GM19395 (cell line): ENCODE measurements around the gene NCKAP5.

ENCODE experiments used
- ATAC-seq: cut with Tn5 transposase; IDR thresholded peaks from one replicate; pipeline ENCODE4 v1.9.1; 2021; ENCODE audit warnings: mild to moderate bottlenecking, moderate library complexity; ENCODE audit not compliant: unreplicated experiment

NCKAP5 gene

GRCh38 chr2:133072837-133073694, 495.2 kb downstream of the NCKAP5 start:
- ATAC-seq, result no peak

DNA sequence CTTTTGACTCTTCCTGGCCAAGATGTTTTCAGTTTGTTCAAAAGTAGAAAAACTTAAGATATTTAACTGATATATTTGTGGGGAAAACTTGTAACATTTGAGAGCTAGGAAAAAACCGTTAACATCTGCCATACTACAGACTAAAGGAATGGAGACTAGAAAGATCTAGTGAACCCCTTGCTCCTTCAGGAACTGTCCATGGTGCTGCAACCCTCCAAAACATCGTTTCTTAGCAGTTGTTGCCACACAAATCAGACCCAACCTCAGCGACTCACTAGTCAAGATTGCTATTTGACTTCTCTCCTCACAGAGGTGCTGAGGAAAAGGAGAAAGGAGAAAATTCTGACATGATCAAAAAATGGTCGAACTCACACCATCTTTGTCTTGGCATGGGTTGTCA, 504.5 kb downstream of the NCKAP5 start:
- no peak for ATAC-seq

GRCh38 chr2:133062931-133063665, 505.2 kb downstream of the NCKAP5 start:
- ATAC-seq, result no peak

DNA sequence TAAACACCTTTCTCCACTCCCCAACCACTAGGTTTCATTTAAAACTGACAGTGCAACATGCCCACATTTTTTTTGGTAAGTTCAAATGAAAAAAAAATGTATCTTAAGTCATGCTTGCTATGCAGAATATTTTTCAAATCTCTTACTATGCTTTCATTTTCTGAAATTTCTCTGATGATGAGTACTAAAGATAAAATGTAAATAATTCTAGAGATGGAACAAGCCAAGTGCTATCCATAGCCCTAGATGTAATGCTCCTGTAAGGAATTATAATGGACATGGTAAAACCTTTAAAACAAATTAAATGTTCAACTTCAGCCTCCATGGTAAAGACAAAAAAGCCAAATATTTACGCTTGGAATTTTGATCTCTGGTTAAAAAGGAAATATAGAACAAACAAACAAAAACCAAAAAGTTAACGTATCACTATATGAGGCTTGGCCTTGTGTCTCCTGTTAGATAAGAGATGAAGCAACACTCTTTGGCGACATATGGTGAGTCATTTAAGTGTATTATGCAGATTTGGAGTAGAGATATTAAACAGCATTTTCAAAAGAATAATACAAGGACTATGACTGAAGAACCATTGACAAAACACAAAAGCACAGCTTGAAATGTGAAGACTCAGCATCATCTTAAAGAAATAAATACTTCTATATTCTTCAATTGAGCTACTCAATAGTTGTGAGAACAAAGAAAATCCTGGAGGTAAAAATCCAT, 506.2 kb downstream of the NCKAP5 start:
- no peak for ATAC-seq

GRCh38 chr2:133054297-133054696, 514.0 kb downstream of the NCKAP5 start:
- ATAC-seq, result no peak

DNA sequence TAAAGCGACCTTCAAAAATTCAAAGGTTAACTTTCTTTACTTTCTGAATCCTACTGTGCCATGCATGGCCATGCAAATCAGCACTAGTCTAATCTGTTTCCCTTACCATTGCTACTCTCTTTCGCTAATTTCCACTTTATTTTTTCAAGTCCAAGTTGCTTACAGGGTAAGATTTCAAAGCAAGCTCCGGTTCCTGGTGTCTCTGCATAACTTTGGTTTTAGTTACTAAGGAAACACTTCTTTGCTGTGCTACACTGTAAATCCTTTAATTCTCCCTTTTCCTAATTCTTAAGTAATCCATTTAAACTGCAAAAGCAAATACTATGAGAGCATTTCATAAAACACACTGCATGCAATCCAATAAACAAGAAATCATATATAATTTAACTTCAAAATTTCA, 514.7 kb downstream of the NCKAP5 start:
- ATAC-seq, result no peak

DNA sequence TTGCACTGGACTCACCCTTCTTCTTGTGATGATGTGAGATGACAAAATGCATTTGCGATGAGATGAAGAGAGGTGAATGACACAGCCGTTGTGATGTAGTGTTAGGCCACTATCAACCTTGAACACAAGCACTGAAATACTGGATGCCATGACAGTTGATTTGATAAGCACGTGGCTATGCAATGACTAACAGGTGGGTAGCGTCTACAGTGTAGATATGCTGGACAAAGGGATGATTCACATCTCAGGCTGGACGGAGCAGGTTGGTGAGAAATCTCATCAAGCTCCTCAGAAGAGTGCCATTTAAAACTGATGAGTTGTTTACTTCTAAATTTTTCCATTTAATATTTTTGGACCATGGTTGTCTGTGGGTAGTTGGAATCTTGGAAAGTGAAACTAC, 522.5 kb downstream of the NCKAP5 start:
- ATAC-seq, result no peak

GRCh38 chr2:133044556-133044955, 523.7 kb downstream of the NCKAP5 start:
- no peak for ATAC-seq

DNA sequence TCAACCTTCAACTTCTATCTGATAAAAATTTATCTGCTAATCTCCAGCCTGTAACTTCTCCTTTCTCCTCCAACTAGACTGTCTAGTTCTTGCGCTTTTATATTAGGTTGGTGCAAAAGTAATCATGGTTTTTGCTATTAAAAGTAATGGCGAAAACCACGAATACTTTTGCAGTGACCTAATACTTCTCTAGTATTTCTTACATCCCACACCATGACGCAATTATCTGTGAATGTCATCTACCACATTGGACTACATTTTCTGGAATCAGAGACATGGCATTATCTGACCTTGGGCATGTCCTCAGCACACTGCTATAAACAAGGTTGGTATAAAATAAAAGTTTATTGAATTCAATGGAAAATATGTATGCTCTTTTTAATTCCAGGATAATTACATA, 528.1 kb downstream of the NCKAP5 start:
- no peak for ATAC-seq

- ATAC-seq, result no peak
Observed at GRCh38 chr2:133039531-133039930, 528.7 kb downstream of the NCKAP5 start.

GRCh38 chr2:133026536-133027177, 541.6 kb downstream of the NCKAP5 start:
- no peak for ATAC-seq

- no peak for ATAC-seq
Observed at GRCh38 chr2:133025004-133025403, 543.3 kb downstream of the NCKAP5 start.

- no peak for ATAC-seq
Observed at GRCh38 chr2:133012847-133013734, 555.2 kb downstream of the NCKAP5 start.

DNA sequence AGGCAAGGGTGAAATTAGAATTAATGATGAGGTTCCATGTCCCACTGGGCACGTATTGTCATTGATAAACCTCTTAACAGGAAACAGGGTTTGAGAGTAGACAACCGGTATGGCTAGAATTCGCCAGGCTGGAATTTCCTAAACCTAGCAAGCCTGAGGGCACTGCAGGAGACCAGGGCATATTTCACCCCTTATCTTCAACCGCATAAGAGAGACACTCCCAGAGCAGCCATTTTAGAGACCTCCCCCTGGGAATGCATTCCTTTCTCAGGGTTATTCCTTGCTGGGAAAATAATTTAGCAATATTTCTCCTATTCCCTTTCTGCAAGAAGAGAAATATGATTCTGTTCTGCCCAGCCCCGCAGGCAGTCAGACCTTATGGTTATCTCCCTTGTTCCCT, 563.6 kb downstream of the NCKAP5 start:
- no peak for ATAC-seq

- no peak for ATAC-seq
Observed at GRCh38 chr2:132999421-132999820, 568.8 kb downstream of the NCKAP5 start.

DNA sequence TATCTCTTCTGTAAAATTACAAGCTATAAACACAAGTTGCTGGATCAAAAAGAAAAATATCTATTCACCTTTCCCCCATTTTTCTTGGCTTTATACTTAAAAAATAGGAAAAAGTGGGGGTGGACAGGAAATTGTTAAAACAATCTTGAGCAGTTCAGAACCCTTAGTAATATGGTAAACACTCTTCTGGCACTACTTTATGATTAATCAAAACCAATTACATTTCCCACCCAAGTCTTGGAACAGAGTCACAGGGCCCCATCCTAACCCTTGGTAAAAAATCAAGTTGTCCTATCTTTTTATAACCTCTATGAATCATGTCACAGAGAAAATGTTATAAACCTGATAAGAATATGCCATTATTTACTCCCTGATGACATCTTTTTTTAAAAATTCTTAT, 570.0 kb downstream of the NCKAP5 start:
- no peak for ATAC-seq

- ATAC-seq, result no peak
Observed at GRCh38 chr2:132991471-132992045, 576.7 kb downstream of the NCKAP5 start.

- no peak for ATAC-seq
Observed at GRCh38 chr2:132984731-132985130, 583.5 kb downstream of the NCKAP5 start.

DNA sequence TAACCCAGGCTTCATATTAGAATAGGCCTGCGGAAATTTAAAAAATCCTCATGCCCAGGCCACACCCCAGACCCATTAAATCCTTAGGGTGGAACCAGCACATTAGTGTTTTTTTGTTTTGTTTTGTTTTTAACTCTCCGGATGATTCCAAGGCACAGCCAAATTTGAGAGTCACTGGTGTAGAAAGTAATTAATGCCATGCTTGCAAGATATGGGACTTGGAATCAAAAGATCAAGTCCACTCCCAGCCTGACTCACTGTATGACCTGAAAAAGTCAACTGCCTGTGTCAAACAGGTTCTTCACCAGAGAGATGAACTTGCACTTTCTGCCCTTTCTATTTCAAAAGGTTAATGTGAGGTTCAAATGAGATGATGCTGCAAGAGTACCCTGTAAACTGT, 588.0 kb downstream of the NCKAP5 start:
- no peak for ATAC-seq
